ENCODE measurements around the gene TBC1D20.
A peak's percentile ranks its signal among the peaks of the same experiment; 100 is the strongest.

The TBC1D20 gene

DNA sequence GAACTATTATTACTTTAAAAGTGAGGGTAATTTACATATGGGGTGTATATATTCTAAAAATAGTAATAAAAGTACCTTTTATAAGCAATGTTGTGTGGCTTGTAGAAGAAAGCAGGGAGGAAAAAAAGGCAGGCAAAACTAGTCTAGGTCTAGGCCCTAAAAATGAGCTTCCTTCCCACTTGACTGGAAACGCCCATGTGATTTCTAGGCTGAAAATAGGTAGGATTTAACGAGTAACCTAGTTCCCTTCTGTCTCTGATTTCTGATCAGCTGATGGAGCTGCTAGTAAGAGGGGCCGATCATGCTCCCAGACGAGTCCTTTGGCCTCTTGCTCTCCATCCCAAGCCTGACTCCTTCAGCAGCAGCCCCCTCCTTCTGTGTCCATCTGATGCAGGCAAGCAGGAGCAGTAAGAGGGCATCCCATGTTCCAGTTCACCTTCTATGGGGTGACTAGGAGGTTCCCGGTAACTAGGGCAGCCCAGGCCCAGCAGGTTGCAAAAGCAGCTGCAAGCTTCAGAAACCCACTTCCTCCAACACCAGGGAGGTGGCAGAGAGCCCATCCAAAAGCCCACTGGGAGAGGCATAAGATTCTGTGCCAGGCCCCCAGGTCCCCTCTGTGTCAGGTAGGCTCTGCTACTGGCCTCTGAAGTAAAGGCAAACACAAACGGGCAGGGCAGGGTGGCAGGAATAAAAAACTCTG, 24.4 kb downstream of the TBC1D20 start:
- DNase-seq (ENCODE audit: low read depth) = no peak

GRCh38 chr20:436476-436875, 25.9 kb downstream of the TBC1D20 start:
- DNase-seq (ENCODE audit: low read depth) = no peak

DNA sequence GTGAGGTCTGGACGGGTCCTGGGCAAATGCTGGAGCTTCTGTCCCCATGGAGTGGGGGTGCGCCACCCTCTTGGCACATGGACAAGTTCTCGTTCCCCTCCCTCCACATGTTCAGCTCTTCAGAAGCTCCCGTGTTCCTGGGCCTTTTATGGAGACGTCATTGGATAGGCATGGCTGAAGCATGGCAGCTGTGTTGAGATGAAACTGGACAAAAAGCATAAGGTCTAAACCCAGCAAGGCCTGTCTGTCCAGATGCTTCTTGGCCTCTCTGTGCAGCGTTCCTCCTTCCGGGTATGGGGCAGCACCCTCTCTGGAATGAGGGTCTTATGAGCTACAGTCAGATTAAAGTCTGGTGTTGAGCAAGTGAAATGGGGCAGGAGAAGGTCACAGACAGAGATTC, 26.8 kb downstream of the TBC1D20 start:
- DNase-seq (ENCODE audit: low read depth) = no peak

- no peak for DNase-seq (ENCODE audit: low read depth)
These were observed 27.5 kb downstream of the TBC1D20 start for GRCh38 chr20:434661-435419.

- no peak for DNase-seq (ENCODE audit: low read depth)
These were observed 28.1 kb downstream of the TBC1D20 start for GRCh38 chr20:434221-434620.

DNA sequence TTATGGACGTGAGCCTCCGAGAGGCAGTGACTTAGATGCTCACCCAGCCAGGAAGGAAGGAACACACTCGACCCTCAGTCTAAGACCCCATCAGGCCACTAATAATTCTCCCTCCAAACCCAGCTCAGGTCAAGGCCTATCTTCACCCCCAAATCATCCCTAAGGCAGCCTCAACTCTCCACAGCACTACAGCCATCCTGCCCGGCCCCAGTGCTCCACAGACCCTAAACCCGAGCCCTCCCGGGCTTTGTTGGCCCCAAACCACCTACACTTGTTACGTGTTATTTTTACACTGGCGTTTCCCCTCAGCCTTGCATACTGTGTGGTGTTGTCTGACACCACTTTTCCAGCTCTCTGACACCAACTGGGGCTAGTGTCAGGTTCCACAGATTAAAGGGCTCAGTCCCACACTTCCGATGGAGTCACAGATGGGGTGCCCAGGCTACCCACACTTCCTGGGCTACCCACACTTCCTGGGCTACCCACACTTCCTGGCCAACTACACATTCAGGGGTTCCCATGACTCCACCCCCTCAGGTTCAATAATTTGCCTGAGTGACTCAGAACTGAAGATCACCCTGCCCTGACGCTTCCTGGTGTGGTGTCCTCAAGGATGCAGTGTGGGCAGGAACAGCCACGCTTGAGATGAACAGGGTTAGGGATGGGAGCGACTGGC, 28.9 kb downstream of the TBC1D20 start:
- peak; percentile 68 for DNase-seq (ENCODE audit: low read depth)

DNA sequence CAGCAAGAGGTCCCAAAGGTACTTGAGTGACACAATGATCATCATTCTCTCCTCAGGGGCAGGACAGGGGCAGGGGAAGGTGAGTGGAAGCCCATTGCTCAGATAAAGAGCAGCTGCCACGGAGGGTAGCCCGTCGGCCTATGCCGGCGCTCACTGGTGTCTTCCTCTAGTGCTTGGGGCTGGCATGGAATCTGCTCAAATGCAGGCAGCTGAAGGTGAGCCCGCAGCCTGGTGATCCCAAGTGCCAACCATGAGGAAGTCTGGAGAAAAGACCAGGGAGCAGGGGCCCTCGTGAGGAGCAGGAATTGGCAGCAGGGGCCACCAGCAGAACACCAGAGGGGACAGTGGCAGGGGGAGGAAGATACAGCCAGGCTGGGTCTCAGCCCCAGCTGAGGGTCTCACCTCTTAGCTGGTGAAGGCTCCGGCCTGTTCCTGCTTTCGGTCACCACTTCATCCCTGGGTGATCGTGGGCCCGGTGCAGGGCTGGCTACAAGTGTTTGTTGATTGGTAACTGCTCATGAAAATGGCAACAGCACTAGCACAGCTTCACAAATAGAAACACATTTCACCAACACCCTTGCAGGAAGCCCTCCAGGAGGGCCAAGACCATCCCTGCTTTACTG, 29.5 kb downstream of the TBC1D20 start:
- DNase-seq (ENCODE audit: low read depth) = no peak

DNA sequence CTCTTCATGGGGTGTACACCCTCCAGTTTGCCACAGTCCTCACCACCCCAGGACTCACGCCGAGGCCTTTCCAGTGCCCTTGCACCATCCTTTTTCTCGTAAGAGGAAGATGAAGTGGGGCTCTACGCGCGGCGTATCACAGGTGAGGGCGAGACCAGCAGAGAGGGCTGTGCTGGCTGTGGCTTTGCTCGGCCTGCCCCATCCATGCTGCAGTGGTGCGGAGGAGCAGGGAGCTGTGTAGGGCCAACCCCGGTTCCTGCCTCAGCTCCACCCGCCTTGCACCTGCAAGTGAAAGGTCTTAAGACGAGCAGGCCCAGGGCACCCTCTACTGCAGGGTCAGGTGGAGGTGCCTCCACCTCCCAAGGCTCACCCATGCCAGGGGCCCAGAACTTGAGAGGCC, 30.1 kb downstream of the TBC1D20 start:
- DNase-seq (ENCODE audit: low read depth) = no peak

- DNase-seq (ENCODE audit: low read depth) = no peak
These were observed 31.1 kb downstream of the TBC1D20 start for GRCh38 chr20:431012-431904.

GRCh38 chr20:430091-430999, 32.0 kb downstream of the TBC1D20 start:
- no peak for DNase-seq (ENCODE audit: low read depth)

DNA sequence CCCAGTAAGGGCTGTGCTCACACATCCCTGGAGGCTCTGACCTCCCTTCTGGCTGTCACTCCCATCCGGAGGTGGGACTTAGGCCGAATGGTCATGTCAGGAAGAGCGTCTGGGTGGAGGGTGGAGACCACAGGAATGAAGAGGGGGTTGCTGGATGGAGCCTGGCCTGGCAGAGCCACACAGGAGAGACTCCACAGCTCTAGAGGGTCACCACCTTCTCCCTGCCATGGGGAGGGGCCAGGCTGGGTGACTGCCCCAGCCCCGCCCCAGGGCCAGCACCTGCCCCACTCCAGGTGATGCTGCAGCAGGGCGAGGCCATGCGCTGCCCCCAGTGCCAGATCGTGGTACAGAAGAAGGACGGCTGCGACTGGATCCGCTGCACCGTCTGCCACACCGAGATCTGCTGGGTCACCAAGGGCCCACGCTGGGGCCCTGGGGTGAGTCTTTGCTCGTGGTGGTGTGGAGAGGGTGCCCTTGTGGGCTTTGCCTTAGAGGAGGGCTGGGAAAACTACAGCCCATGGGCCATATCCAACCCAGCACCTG, 33.6 kb downstream of the TBC1D20 start:
- DNase-seq (ENCODE audit: low read depth) = no peak

- no peak for DNase-seq (ENCODE audit: low read depth)
These were observed 34.3 kb downstream of the TBC1D20 start for GRCh38 chr20:427849-428657.

- DNase-seq (ENCODE audit: low read depth) = no peak
These were observed 34.9 kb downstream of the TBC1D20 start for GRCh38 chr20:427401-427800.

DNA sequence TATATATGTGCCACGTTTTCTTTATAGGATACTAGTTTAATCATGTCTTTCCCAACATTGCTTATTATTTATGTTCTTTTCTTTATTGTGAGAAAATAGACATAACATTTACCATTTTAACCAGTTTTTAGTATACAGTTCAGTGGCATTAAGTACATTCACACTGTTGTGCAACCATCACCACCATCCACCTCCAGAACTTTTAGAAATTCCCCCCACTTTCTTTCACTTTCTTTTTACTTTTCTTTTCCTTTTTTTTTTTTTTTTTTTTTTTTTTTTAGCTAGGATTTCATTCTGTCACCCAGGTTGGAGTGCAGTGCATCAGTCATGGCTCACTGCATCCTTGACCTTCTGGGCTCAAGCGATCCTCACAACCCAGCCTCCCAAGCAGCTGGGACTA, 35.8 kb downstream of the TBC1D20 start:
- no peak for DNase-seq (ENCODE audit: low read depth)

- no peak for DNase-seq (ENCODE audit: low read depth)
These were observed 40.6 kb downstream of the TBC1D20 start for GRCh38 chr20:421685-422250.

DNA sequence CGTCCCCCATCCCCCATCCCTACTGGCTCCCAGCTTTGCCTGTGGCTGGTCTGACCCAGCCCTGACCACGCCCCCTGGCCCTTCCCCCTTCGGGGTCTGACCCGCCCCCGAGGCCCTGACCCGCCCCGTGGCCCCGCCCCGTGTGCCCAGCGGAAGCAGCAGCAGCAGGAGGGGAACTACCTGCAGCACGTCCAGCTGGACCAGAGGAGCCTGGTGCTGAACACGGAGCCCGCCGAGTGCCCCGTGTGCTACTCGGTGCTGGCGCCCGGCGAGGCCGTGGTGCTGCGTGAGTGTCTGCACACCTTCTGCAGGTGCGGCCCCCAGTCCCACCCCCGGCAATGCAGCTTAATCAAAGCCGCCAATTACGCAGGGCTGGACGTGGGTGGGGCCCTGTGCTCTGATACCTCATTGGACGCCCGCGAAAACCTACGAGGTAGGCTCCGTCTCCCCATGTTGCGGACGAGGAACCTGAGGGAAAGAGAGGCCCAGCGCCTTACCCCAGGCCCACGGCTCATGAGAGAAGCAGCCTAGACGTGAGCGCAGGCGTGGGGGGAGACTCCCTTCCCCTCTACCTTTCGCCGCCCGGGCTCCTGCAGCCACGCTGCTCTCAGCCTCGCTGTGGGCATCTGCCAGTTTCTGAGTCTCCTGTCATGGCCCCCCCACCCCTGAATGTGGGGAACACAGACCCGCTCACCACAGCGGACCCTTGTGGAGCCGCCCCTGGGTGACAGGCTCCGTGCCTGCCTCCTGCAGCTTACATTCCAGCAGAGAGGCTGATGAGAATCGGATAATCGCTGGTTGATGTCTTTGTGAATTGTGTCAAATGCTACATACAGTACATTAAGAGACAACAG, 41.4 kb downstream of the TBC1D20 start:
- no peak for DNase-seq (ENCODE audit: low read depth)

DNA sequence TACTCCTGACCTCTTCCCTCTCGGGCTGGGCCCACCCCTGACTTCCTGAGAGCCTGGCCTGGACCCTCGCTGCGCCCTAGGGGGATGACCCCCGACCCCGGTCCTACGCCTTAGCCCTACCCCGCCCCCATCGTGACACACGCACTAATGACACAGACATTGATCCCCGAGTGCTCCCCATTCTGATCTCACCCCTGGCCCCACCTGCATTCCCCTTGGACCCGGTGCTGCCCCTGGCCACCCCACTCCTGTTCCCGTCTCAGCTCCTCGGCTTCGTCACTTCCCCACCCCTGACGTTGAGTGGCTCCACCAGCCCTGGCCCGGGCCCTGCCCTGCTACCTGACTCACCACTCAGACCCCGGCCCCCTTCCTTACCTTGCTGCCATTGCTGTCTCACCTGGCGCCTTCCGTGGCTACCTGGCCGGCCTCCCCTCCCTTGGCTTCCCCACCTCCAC, 42.1 kb downstream of the TBC1D20 start:
- no peak for DNase-seq (ENCODE audit: low read depth)

DNA sequence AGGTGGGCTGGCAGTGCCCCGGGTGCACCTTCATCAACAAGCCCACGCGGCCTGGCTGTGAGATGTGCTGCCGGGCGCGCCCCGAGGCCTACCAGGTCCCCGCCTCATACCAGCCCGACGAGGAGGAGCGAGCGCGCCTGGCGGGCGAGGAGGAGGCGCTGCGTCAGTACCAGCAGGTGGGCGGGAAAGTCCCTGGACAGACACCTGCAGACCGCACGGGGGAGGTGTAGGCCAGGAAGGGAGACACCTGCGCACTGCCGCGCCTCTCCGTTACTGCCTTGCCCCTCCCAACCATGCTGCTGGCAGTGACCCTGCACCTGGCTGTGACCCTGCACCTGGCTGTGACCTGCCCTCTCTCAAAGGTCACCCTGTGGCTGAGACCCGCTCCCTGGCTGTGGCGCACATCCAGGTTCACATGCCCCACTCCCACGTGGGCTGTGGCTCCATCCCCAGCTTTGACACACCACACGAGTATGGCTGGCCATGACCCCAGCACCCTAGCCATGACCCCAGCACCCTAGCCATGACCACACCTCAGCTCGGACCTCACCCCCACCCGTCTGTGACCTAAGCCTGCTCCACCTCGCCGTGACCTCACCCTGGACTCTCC, 42.7 kb downstream of the TBC1D20 start:
- no peak for DNase-seq (ENCODE audit: low read depth)
